H1 (cell line): ENCODE data around the gene KCNAB2. TPM values are rescaled to one million over a fixed set of nuclear protein-coding genes. Genes with fewer than 3 reads are reported as not detected.

Experiments used
- CTCF ChIA-PET: fragments of 300-600 bp; sonication (Branson Sonifier 250); formaldehyde crosslinking; loops from one replicate; lab custom pipeline; 2021; ENCODE audit not compliant: partially characterized antibody; lab: Charles Lee
- POLR2A ChIA-PET: fragments of 300-600 bp; sonication (Branson Sonifier 250); formaldehyde crosslinking; loops from one replicate; lab custom pipeline; 2021; ENCODE audit warnings: inconsistent platforms; ENCODE audit not compliant: partially characterized antibody; lab: Charles Lee
- DNase-seq, 2 experiments: peaks; one replicate each; pipeline versions ENCODE4 v3.0.0 to v3.0.0-alpha.2; 2010 to 2022; ENCODE audit warnings: low spot score in 2 of 2, low read depth in 1 of 2, mixed read lengths in 1 of 2
- FAIRE-seq: peaks from 2 replicates; lab custom pipeline; 2011; peaks lifted over from hg19 to GRCh38; lab: Jason Lieb, UNC
- H2AFZ ChIP-seq: 2 replicates; pipeline ENCODE4 v1.8.1; 2012; ENCODE audit warnings: low read length, inconsistent platforms
- H2AK5ac ChIP-seq: 2 replicates; pipeline ENCODE4 v1.6.1; 2013; ENCODE audit warnings: low read depth, low read length
- H2BK120ac ChIP-seq: replicated peaks from 2 replicates; pipeline ENCODE3; 2013; ENCODE audit warnings: low read depth, low read length, inconsistent platforms
- H2BK12ac ChIP-seq: 2 replicates; pipeline ENCODE4 v1.6.1; 2013; ENCODE audit warnings: low read depth, low read length
- H2BK15ac ChIP-seq: 2 replicates; pipeline ENCODE4 v1.6.1; 2013; ENCODE audit warnings: low read length
- H2BK20ac ChIP-seq: 2 replicates; pipeline ENCODE4 v1.6.1; 2013; ENCODE audit warnings: low read length
- H2BK5ac ChIP-seq: 2 replicates; pipeline ENCODE4 v1.6.1; 2013; ENCODE audit warnings: low read depth, low read length
- H3K14ac ChIP-seq: 2 replicates; pipeline ENCODE4 v1.6.1; 2013; ENCODE audit warnings: inconsistent platforms; ENCODE audit not compliant: insufficient read length
- H3K18ac ChIP-seq: 2 replicates; pipeline ENCODE4 v1.6.1; 2013; ENCODE audit warnings: low read length; ENCODE audit errors: extremely low read depth
- H3K23ac ChIP-seq: 2 replicates; pipeline ENCODE4 v1.6.1; 2013; ENCODE audit warnings: inconsistent platforms; ENCODE audit not compliant: insufficient read length
- H3K23me2 ChIP-seq: 2 replicates; pipeline ENCODE4 v1.6.1; 2013; ENCODE audit warnings: low read depth, low read length
- H3K27ac ChIP-seq: 2 replicates; pipeline ENCODE4 v1.6.1; 2011; ENCODE audit warnings: low read depth, low read length, inconsistent platforms
- H3K27me3 ChIP-seq, 4 experiments: replicated peaks in 1 of 4; 1 replicate in 1 of 4; 2 replicates in 3 of 4; pipeline versions ENCODE4 v1.6.1 to v1.8.1; 2011 to 2013; ENCODE audit warnings: low read length in 3 of 4, mild to moderate bottlenecking in 3 of 4, inconsistent platforms in 2 of 4, mixed read lengths in 2 of 4, moderate library complexity in 1 of 4; ENCODE audit not compliant: control insufficient read depth in 3 of 4, insufficient read depth in 3 of 4; ENCODE audit errors: extremely low read depth in 1 of 4
- H3K36me3 ChIP-seq, 4 experiments: 2 replicates each; pipeline versions ENCODE4 v1.6.1 to v1.8.1; 2011 to 2013; ENCODE audit warnings: mild to moderate bottlenecking in 4 of 4, low read length in 3 of 4, moderate library complexity in 2 of 4, control low read depth in 1 of 4, inconsistent platforms in 1 of 4; ENCODE audit not compliant: insufficient read depth in 4 of 4, control insufficient read depth in 2 of 4
- H3K4ac ChIP-seq: replicated peaks from 2 replicates; pipeline ENCODE3; 2013; ENCODE audit warnings: low read length, low read depth, mixed read lengths, inconsistent platforms; ENCODE audit not compliant: insufficient read length
- H3K4me1 ChIP-seq, 4 experiments: replicated peaks in 1 of 4; 1 replicate in 1 of 4; 2 replicates in 3 of 4; pipeline versions ENCODE4 v1.6.1 to v1.8.1; 2011 to 2013; ENCODE audit warnings: low read length in 3 of 4, inconsistent platforms in 2 of 4, mixed read lengths in 1 of 4; ENCODE audit not compliant: insufficient read depth in 4 of 4, control insufficient read depth in 3 of 4
- H3K4me2 ChIP-seq, 2 experiments: 2 replicates each; pipeline versions ENCODE4 v1.6.1 to v1.8.1; 2011 to 2013; ENCODE audit warnings: low read depth in 2 of 2, low read length in 2 of 2, control low read depth in 1 of 2, inconsistent platforms in 1 of 2, mild to moderate bottlenecking in 1 of 2; ENCODE audit not compliant: insufficient read depth in 1 of 2
- H3K4me3 ChIP-seq, 4 experiments: fragments of 200-600, 300-600 bp in 1 of 4; sonication (generic), shearing (Covaris generic), sonication (Bioruptor Twin) in 1 of 4; 2 replicates each; pipeline versions ENCODE4 v1.5.1 to v1.8.1; 2011 to 2016; ENCODE audit warnings: low read length in 4 of 4, low read depth in 3 of 4, control low read depth in 2 of 4, inconsistent platforms in 2 of 4, mild to moderate bottlenecking in 2 of 4, mixed read lengths in 1 of 4, moderate library complexity in 1 of 4; ENCODE audit not compliant: insufficient read depth in 2 of 4; ENCODE audit errors: extremely low read depth in 1 of 4
- H3K56ac ChIP-seq: replicated peaks from 2 replicates; pipeline ENCODE3; 2013; ENCODE audit warnings: low read depth, mild to moderate bottlenecking, mixed read lengths, low read length, inconsistent platforms; ENCODE audit not compliant: insufficient read length
- H3K79me1 ChIP-seq: 2 replicates; pipeline ENCODE4 v1.6.1; 2013; ENCODE audit warnings: low read depth, low read length, control low read depth
- H3K79me2 ChIP-seq, 2 experiments: 2 replicates each; pipeline versions ENCODE4 v1.6.1 to v1.8.1; 2012 to 2013; ENCODE audit warnings: low read length in 2 of 2, mild to moderate bottlenecking in 2 of 2, inconsistent platforms in 1 of 2; ENCODE audit not compliant: insufficient read depth in 2 of 2, control insufficient read depth in 1 of 2
- H3K9ac ChIP-seq, 4 experiments: replicated peaks in 1 of 4; 1 replicate in 1 of 4; 2 replicates in 3 of 4; pipeline versions ENCODE4 v1.6.1 to v1.8.1; 2011 to 2013; ENCODE audit warnings: low read depth in 3 of 4, low read length in 3 of 4, control low read depth in 2 of 4, mild to moderate bottlenecking in 2 of 4, moderate library complexity in 2 of 4, inconsistent platforms in 1 of 4; ENCODE audit errors: extremely low read depth in 1 of 4
- H3K9me3 ChIP-seq, 2 experiments: 2 replicates each; pipeline versions ENCODE4 v1.6.1 to v1.8.1; 2012 to 2013; ENCODE audit warnings: mild to moderate bottlenecking in 2 of 2, moderate library complexity in 2 of 2, control low read depth in 1 of 2, inconsistent platforms in 1 of 2, low read depth in 1 of 2, low read length in 1 of 2, mixed read lengths in 1 of 2; ENCODE audit not compliant: insufficient read depth in 2 of 2
- H4K20me1 ChIP-seq, 2 experiments: replicated peaks in 1 of 2; 2 replicates each; pipeline versions ENCODE3 to v1.8.1; 2011 to 2013; ENCODE audit warnings: inconsistent platforms in 2 of 2, low read length in 2 of 2, mild to moderate bottlenecking in 1 of 2; ENCODE audit not compliant: insufficient read depth in 2 of 2, control insufficient read depth in 1 of 2
- H4K5ac ChIP-seq: 2 replicates; pipeline ENCODE4 v1.6.1; 2013; ENCODE audit warnings: low read length, low read depth, mixed read lengths, inconsistent platforms; ENCODE audit not compliant: insufficient read length
- H4K8ac ChIP-seq: 2 replicates; pipeline ENCODE4 v1.8.0; 2013; ENCODE audit warnings: mild to moderate bottlenecking, moderate library complexity, low read length, inconsistent platforms; ENCODE audit not compliant: insufficient read depth; ENCODE audit errors: extremely low read depth
- H4K91ac ChIP-seq: replicated peaks from 2 replicates; pipeline ENCODE3; 2013; ENCODE audit warnings: low read length, mixed read lengths, inconsistent platforms; ENCODE audit not compliant: insufficient read length
- ASH2L ChIP-seq: fragments of 200-600, 300-600 bp; sonication (generic); IDR thresholded peaks from one replicate; pipeline ENCODE4 v1.7.1; 2017; ENCODE audit warnings: low read length
- ATF2 ChIP-seq: IDR thresholded peaks from 2 replicates; pipeline ENCODE4 v1.6.1; 2012; ENCODE audit warnings: low read length, inconsistent platforms
- CREB1 ChIP-seq: IDR thresholded peaks from 2 replicates; pipeline ENCODE4 v1.6.1; 2012; ENCODE audit warnings: inconsistent platforms
- SP2 ChIP-seq: IDR thresholded peaks from 2 replicates; pipeline ENCODE4 v1.6.1; 2012; ENCODE audit warnings: mild to moderate bottlenecking, low read length, inconsistent platforms
- TEAD4 ChIP-seq: IDR thresholded peaks from 2 replicates; pipeline ENCODE4 v1.6.1; 2012; ENCODE audit warnings: low read depth, low read length, inconsistent platforms, mixed read lengths
- ZNF274 ChIP-seq: IDR thresholded peaks from 2 replicates; pipeline ENCODE4 v1.7.0; 2012; ENCODE audit warnings: low read length, borderline replicate concordance; ENCODE audit errors: extremely low read depth
- WGBS, 2 experiments: shearing (Covaris generic) in 1 of 2; methylation state at CpG; one replicate each; pipeline versions ENCODE4 v1.1.6 to v1.1.7; 2013 to 2015; ENCODE audit warnings: low lambda C conversion rate in 2 of 2, mixed read lengths in 2 of 2, inconsistent platforms in 1 of 2, low coverage in 1 of 2, missing lambda C conversion rate in 1 of 2; ENCODE audit not compliant: insufficient replicate concordance in 2 of 2, insufficient coverage in 1 of 2, insufficient read length in 1 of 2; ENCODE audit errors: extremely low coverage in 1 of 2, missing lambda C conversion rate in 1 of 2; 5-methylcytosine and 5-hydroxymethylcytosine counted together
- polyA plus RNA-seq, 7 experiments: library from polyadenylated mRNA; depleted of rRNA in 3 of 7; stranded (reverse) in 5 of 7; unstranded in 2 of 7; fragments of >200 nt in 5 of 7; fragments of 200-250 nt in 2 of 7; gene quantifications; 1 replicate in 5 of 7; 2 replicates in 1 of 7; 4 replicates in 1 of 7; pipeline versions ENCODE4 v1.2.1 to v1.2.3, GENCODE V29; 2011 to 2013; ENCODE audit warnings: missing spikeins in 2 of 7, mixed read lengths in 2 of 7
- total RNA-seq: library from RNA; stranded (reverse); fragmentation: NEBNext Ultra II Directional; extraction: Animal tissue kit (Norgen Biotek cat#: 25700); gene quantifications from 2 replicates; pipeline ENCODE4 v1.2.1, GENCODE V29; 2021

KCNAB2 gene
- total and polyA plus RNA-seq, 2 of the 8 experiments (the other 6 are each of a cell fraction or from before 2014, with no cell fraction given), result 4.5 to 7.0 TPM

DNA sequence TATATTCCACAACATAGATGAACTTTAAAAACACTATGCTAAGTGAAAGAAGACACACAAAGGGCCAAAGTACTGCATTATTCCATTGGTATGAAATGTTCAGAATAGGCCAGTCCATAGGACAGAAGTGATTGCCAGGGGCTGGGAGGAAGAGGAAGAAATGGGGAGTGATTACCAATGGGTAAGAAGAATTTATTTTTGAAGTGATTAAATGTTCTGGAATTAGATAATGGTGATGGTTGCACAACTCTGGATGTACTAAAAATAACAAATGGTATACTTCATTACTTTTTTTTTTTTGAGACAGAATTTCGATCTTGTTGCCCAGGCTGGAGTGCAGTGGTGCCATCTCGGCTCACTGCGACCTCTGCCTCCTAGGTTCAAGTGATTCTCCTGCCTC, 72.7 kb downstream of the KCNAB2 start:
- no peak overlapping the region for H3K27ac ChIP-seq
- no peak overlapping the region for H3K9ac ChIP-seq
- TF ChIP-seq ATF2 (no peak), CREB1 (no peak), SP2 (no peak), ASH2L (no peak), TEAD4 (no peak), ZNF274 (no peak)
- TF ChIP-seq, all 59 proteins: peak for 0
- no peaks in the 10 kb centered on the region for H3K36me3 ChIP-seq
- H3K4ac ChIP-seq, result no peak overlapping the region
- no peak overlapping the region for H3K23ac ChIP-seq
- H2BK20ac ChIP-seq, result no peak overlapping the region
- H2BK120ac ChIP-seq, result no peak overlapping the region
- no peak overlapping the region for H2AFZ ChIP-seq
- no peaks in the 10 kb centered on the region for H3K9me3 ChIP-seq
- no peak overlapping the region for H4K91ac ChIP-seq
- 0 out of 7 replicates have a peak, but pooled peaks cover 0 to 2% (median 0%) of the 10 kb centered on the region in 4 experiments for H3K27me3 ChIP-seq
- no peak overlapping the region for H4K8ac ChIP-seq
- no peak overlapping the region for H3K14ac ChIP-seq
- no peaks in the 10 kb centered on the region for H3K79me1 ChIP-seq
- H3K18ac ChIP-seq, result no peak overlapping the region
- FAIRE-seq (no peak), DNase-seq (no peak)
- no peak overlapping the region for H3K4me3 ChIP-seq
- H4K5ac ChIP-seq, result no peak overlapping the region
- no peak overlapping the region for H3K56ac ChIP-seq
- ChIA-PET CTCF (interaction anchor here (0.6 to 0.9 kb wide), 3 partner anchors 23 to 67 kb away, joined by 3 read pairs; no protein-coding TSS in a partner anchor), POLR2A (no interaction called here)
- no peaks in the 10 kb centered on the region for H3K79me2 ChIP-seq
- H3K4me2 ChIP-seq, result no peak overlapping the region
- H3K23me2 ChIP-seq, result no peaks in the 10 kb centered on the region
- no peaks in the 10 kb centered on the region for H4K20me1 ChIP-seq
- H3K4me1 ChIP-seq, result no peaks in the 10 kb centered on the region
- H2BK5ac ChIP-seq, result no peak overlapping the region
- H2BK15ac ChIP-seq, result no peak overlapping the region
- WGBS, 2 experiments, result 80% methylated on average over 3 of the region's 3 CpGs; no CpG with 5 or more reads in 1 of the 2 experiments
- no peak overlapping the region for H2BK12ac ChIP-seq
- no peak overlapping the region for H2AK5ac ChIP-seq
